HEK293T (cell line): ENCODE measurements around the gene FFAR2.

ENCODE experiments used
- ARNT ChIP-seq: fragments of 450-650 bp; IDR thresholded peaks from 2 replicates; pipeline ENCODE4 v1.6.1; 2017; ENCODE audit warnings: mild to moderate bottlenecking
- BHLHE40 ChIP-seq: fragments of 450-650 bp; IDR thresholded peaks from 2 replicates; pipeline ENCODE4 v1.6.1; 2016; ENCODE audit warnings: mild to moderate bottlenecking, moderate library complexity, borderline replicate concordance
- CTBP1 ChIP-seq: fragments of 450-650 bp; IDR thresholded peaks from 2 replicates; pipeline ENCODE4 v1.6.1; 2016; ENCODE audit warnings: borderline replicate concordance
- FOXK2 ChIP-seq: fragments of 450-650 bp; IDR thresholded peaks from 2 replicates; pipeline ENCODE4 v1.6.1; 2016; ENCODE audit warnings: mild to moderate bottlenecking
- FOXM1 ChIP-seq: fragments of 450-650 bp; IDR thresholded peaks from 2 replicates; pipeline ENCODE4 v1.6.1; 2017; ENCODE audit warnings: mild to moderate bottlenecking, borderline replicate concordance
- HDGF ChIP-seq: fragments of 450-650 bp; IDR thresholded peaks from 2 replicates; pipeline ENCODE4 v1.6.1; 2017; ENCODE audit warnings: antibody characterized with exemption, borderline replicate concordance
- L3MBTL2 ChIP-seq: fragments of 450-650 bp; conservative IDR thresholded peaks from 2 replicates; pipeline ENCODE4 v1.6.1; 2016; ENCODE audit warnings: mild to moderate bottlenecking
- LEF1 ChIP-seq: fragments of 450-650 bp; IDR thresholded peaks from 2 replicates; pipeline ENCODE4 v1.6.1; 2017; ENCODE audit warnings: mild to moderate bottlenecking, borderline replicate concordance
- NFRKB ChIP-seq: fragments of 450-650 bp; IDR thresholded peaks from 2 replicates; pipeline ENCODE4 v1.6.1; 2016; ENCODE audit warnings: mild to moderate bottlenecking, moderate library complexity
- PKNOX1 ChIP-seq: fragments of 450-650 bp; IDR thresholded peaks from 2 replicates; pipeline ENCODE4 v1.6.1; 2016
- SP1 ChIP-seq: fragments of 450-650 bp; IDR thresholded peaks from 2 replicates; pipeline ENCODE4 v1.6.1; 2017
- SUZ12 ChIP-seq: fragments of 450-650 bp; IDR thresholded peaks from 2 replicates; pipeline ENCODE4 v1.6.1; 2016; ENCODE audit warnings: mild to moderate bottlenecking
- TARDBP ChIP-seq: fragments of 450-650 bp; IDR thresholded peaks from 2 replicates; pipeline ENCODE4 v1.6.1; 2016

GRCh38 chr19:35445826-35446593 is 2.0 kb upstream of the FFAR2 start:
- TF ChIP-seq FOXM1 (no peak), BHLHE40 (no peak), FOXK2 (no peak), TARDBP (no peak), CTBP1 (no peak), SP1 (no peak), NFRKB (no peak), SUZ12 (no peak), ARNT (no peak), PKNOX1 (no peak), LEF1 (no peak), L3MBTL2 (no peak), HDGF (no peak)
